GM23338 (cell line): Measurements from ENCODE around the gene USP32. TPM values are rescaled to one million over a fixed set of nuclear protein-coding genes. Genes with fewer than 3 reads are reported as not detected.

ENCODE experiments used
- ATAC-seq: fragments of 200-7000 bp; cut with Tn5 transposase; 3 replicates; pipeline ENCODE4 v1.9.1; 2020
- DNase-seq: peaks from one replicate; pipeline ENCODE4 v3.0.0-alpha.2; 2015; ENCODE audit warnings: low spot score
- H2AFZ ChIP-seq: fragments of 200-600 bp; sonication (generic); 2 replicates; pipeline ENCODE4 v1.8.0; 2016; ENCODE audit warnings: antibody characterized with exemption, mild to moderate bottlenecking, moderate library complexity
- H3F3A ChIP-seq: fragments of 200-600 bp; sonication (generic); replicated peaks from 2 replicates; pipeline ENCODE4 v1.8.0; 2017; ENCODE audit warnings: antibody characterized with exemption, mixed run types, low read depth
- H3K27ac ChIP-seq: fragments of 200-600 bp; sonication (generic); 2 replicates; pipeline ENCODE4 v1.6.1; 2016; ENCODE audit warnings: low read depth
- H3K27me3 ChIP-seq: fragments of 200-600 bp; sonication (generic); 2 replicates; pipeline ENCODE4 v1.8.0; 2016; ENCODE audit warnings: mild to moderate bottlenecking, mixed run types, moderate library complexity; ENCODE audit not compliant: insufficient read depth
- H3K36me3 ChIP-seq: fragments of 200-600 bp; sonication (generic); 2 replicates; pipeline ENCODE4 v1.8.0; 2016; ENCODE audit warnings: mild to moderate bottlenecking; ENCODE audit not compliant: insufficient read depth
- H3K4me1 ChIP-seq: fragments of 200-600 bp; sonication (generic); 2 replicates; pipeline ENCODE4 v1.8.0; 2016; ENCODE audit warnings: mild to moderate bottlenecking, moderate library complexity; ENCODE audit not compliant: insufficient read depth
- H3K4me2 ChIP-seq: fragments of 200-600 bp; sonication (generic); 2 replicates; pipeline ENCODE4 v1.7.1; 2017; ENCODE audit warnings: mixed run types
- H3K4me3 ChIP-seq: fragments of 200-600 bp; sonication (generic); 2 replicates; pipeline ENCODE4 v1.6.1; 2016; ENCODE audit warnings: mixed run types
- H3K79me2 ChIP-seq: fragments of 200-600 bp; sonication (generic); replicated peaks from 2 replicates; pipeline ENCODE4 v1.8.0; 2017; ENCODE audit warnings: mild to moderate bottlenecking; ENCODE audit not compliant: insufficient read depth
- H3K9me2 ChIP-seq: fragments of 200-600 bp; sonication (generic); 2 replicates; pipeline ENCODE4 v1.8.0; 2017; ENCODE audit not compliant: insufficient read depth
- H4K20me1 ChIP-seq: fragments of 200-600 bp; sonication (generic); replicated peaks from 2 replicates; pipeline ENCODE4 v1.8.0; 2017; ENCODE audit warnings: mild to moderate bottlenecking; ENCODE audit not compliant: insufficient read depth
- H3K27ac Mint-ChIP-seq: 2 replicates; pipeline ENCODE4 v1.8.0; 2020; ENCODE audit warnings: inconsistent platforms, mild to moderate bottlenecking, moderate library complexity, mixed read lengths
- H3K27me3 Mint-ChIP-seq: 3 replicates; pipeline ENCODE4 v1.8.0; 2022; ENCODE audit warnings: low read depth, mild to moderate bottlenecking, moderate library complexity, mixed read lengths, inconsistent platforms; ENCODE audit not compliant: insufficient read depth, poor library complexity
- H3K36me3 Mint-ChIP-seq: 3 replicates; pipeline ENCODE4 v1.8.0; 2021; ENCODE audit warnings: low read depth, mild to moderate bottlenecking, inconsistent platforms, moderate library complexity, mixed read lengths
- H3K4me1 Mint-ChIP-seq: 3 replicates; pipeline ENCODE4 v1.8.0; 2020; ENCODE audit warnings: mild to moderate bottlenecking, inconsistent platforms, mixed read lengths
- H3K4me3 Mint-ChIP-seq: 3 replicates; pipeline ENCODE4 v1.8.0; 2021; ENCODE audit warnings: moderate library complexity, mild to moderate bottlenecking, inconsistent platforms, mixed read lengths
- H3K9me3 Mint-ChIP-seq: 3 replicates; pipeline ENCODE4 v1.8.0; 2020; ENCODE audit warnings: moderate library complexity, mild to moderate bottlenecking, inconsistent platforms, mixed read lengths
- CREB1 ChIP-seq: fragments of 250-450 bp; sonication (Bioruptor Pico); IDR thresholded peaks from 2 replicates; pipeline ENCODE4 v1.5.0; 2020; ENCODE audit warnings: low read depth, mild to moderate bottlenecking, moderate library complexity
- CTCF ChIP-seq, 2 experiments: fragments of 200-600 bp in 1 of 2; sonication (generic) in 1 of 2; conservative IDR thresholded peaks; 2 replicates each; pipeline versions ENCODE4 v1.5.1 to v1.6.1; 2016 to 2017; ENCODE audit warnings: antibody characterized with exemption in 2 of 2, low read depth in 2 of 2, mild to moderate bottlenecking in 2 of 2, moderate library complexity in 1 of 2
- ETS1 ChIP-seq: IDR thresholded peaks from 2 replicates; pipeline ENCODE4 v1.6.1; 2016; ENCODE audit warnings: antibody characterized with exemption
- EZH2 ChIP-seq: fragments of 200-600 bp; sonication (generic); IDR thresholded peaks from one replicate; pipeline ENCODE4 v1.8.0; 2017; ENCODE audit warnings: antibody characterized with exemption, mild to moderate bottlenecking, low read depth; ENCODE audit not compliant: unreplicated experiment
- EZH2phosphoT487 ChIP-seq: fragments of 200-600 bp; sonication (generic); IDR thresholded peaks from one replicate; pipeline ENCODE4 v1.8.1; 2018; ENCODE audit warnings: antibody characterized with exemption; ENCODE audit not compliant: unreplicated experiment
- JUNB ChIP-seq: IDR thresholded peaks from one replicate; pipeline ENCODE4 v1.6.1; 2016; ENCODE audit warnings: antibody characterized with exemption; ENCODE audit not compliant: unreplicated experiment
- NANOG ChIP-seq: IDR thresholded peaks from 2 replicates; pipeline ENCODE4 v1.6.1; 2016; ENCODE audit warnings: antibody characterized with exemption, borderline replicate concordance
- POLR2AphosphoS5 ChIP-seq: IDR thresholded peaks from 2 replicates; pipeline ENCODE4 v1.6.1; 2016; ENCODE audit warnings: antibody characterized with exemption, low read depth
- STAT1 ChIP-seq: IDR thresholded peaks from one replicate; pipeline ENCODE4 v1.6.1; 2016; ENCODE audit warnings: antibody characterized with exemption; ENCODE audit not compliant: unreplicated experiment
- ZNF114 ChIP-seq: fragments of 250-450 bp; sonication (Bioruptor Pico); IDR thresholded peaks from 2 replicates; pipeline ENCODE4 v1.5.0; 2020; ENCODE audit warnings: mild to moderate bottlenecking, moderate library complexity
- ZNF331 ChIP-seq: fragments of 250-450 bp; sonication (Bioruptor Pico); IDR thresholded peaks from 2 replicates; pipeline ENCODE4 v1.5.0; 2020; ENCODE audit warnings: low read depth, mild to moderate bottlenecking, moderate library complexity
- ZNF462 ChIP-seq: fragments of 250-450 bp; sonication (Bioruptor Pico); IDR thresholded peaks from 2 replicates; pipeline ENCODE4 v1.5.0; 2020; ENCODE audit warnings: mild to moderate bottlenecking, moderate library complexity
- polyA plus RNA-seq: library from polyadenylated mRNA; unstranded; fragments of >200 nt; fragmentation: Nextera tagmentation; extraction: Ambion mirVana; gene quantifications from 2 replicates; pipeline ENCODE4 v1.2.1, GENCODE V29; 2016
- total RNA-seq: library from RNA; depleted of rRNA; stranded (reverse); fragments of >200 nt; shearing (Covaris generic); gene quantifications from 2 replicates; pipeline ENCODE4 v1.2.3, GENCODE V29; 2014

Gene USP32
- total and polyA plus RNA-seq, 2 experiments from 2014 or later: 43.6 to 129 TPM

GRCh38 chr17:60130466-60130865 is 261.5 kb downstream of the USP32 start (continued):
- TF ChIP-seq ZNF462 (CRISPR knock-in tag) (no peak), STAT1 (no peak), EZH2phosphoT487 (no peak), ZNF114 (CRISPR knock-in tag) (no peak), POLR2AphosphoS5 (no peak), CREB1 (CRISPR knock-in tag) (no peak), NANOG (no peak)

GRCh38 chr17:60129164-60129563 is 262.8 kb downstream of the USP32 start:
- peaks cover 3% of the 10 kb centered on the region for H3K27me3 ChIP-seq
- DNase-seq (no peak), ATAC-seq (no peak)
- Mint-ChIP-seq H3K36me3 (no peaks in the 10 kb centered on the region; the same call in 2 of the 3 replicates), H3K27ac (no peak overlapping the region), H3K4me1 (peaks cover 9% of the 10 kb centered on the region), H3K4me3 (no peak overlapping the region), H3K27me3 (peaks cover 2% of the 10 kb centered on the region), H3K9me3 (no peaks in the 10 kb centered on the region)
- H3K27ac ChIP-seq: no peak overlapping the region
- no peaks in the 10 kb centered on the region for H3K79me2 ChIP-seq
- H4K20me1 ChIP-seq: peaks cover 5% of the 10 kb centered on the region; the same call in 1 of the 2 replicates
- no peak overlapping the region for H2AFZ ChIP-seq
- no peak overlapping the region for H3K4me3 ChIP-seq
- no peak overlapping the region for H3K4me2 ChIP-seq
- H3K36me3 ChIP-seq: no peaks in the 10 kb centered on the region
- H3K4me1 ChIP-seq: no peaks in the 10 kb centered on the region; the same call in 1 of the 2 replicates
- no peaks in the 10 kb centered on the region for H3F3A ChIP-seq
- H3K9me2 ChIP-seq: no peaks in the 10 kb centered on the region
- TF ChIP-seq POLR2AphosphoS5: no peak
- TF ChIP-seq STAT1: no peak
- TF ChIP-seq CREB1 (CRISPR knock-in tag): no peak
- no peak for TF ChIP-seq ETS1
- TF ChIP-seq EZH2phosphoT487: no peak
- TF ChIP-seq JUNB: no peak
- no peak for TF ChIP-seq NANOG
- no peak for TF ChIP-seq ZNF331 (CRISPR knock-in tag)
- TF ChIP-seq EZH2: no peak
- TF ChIP-seq ZNF114 (CRISPR knock-in tag): no peak
- TF ChIP-seq CTCF (conservative IDR thresholded peaks at IDR 0.05; ENCODE audit: low read depth in 2 of 2): no peak
